ENCODE data around the gene BRD3.

- TF ChIP-seq, protein P1, sequence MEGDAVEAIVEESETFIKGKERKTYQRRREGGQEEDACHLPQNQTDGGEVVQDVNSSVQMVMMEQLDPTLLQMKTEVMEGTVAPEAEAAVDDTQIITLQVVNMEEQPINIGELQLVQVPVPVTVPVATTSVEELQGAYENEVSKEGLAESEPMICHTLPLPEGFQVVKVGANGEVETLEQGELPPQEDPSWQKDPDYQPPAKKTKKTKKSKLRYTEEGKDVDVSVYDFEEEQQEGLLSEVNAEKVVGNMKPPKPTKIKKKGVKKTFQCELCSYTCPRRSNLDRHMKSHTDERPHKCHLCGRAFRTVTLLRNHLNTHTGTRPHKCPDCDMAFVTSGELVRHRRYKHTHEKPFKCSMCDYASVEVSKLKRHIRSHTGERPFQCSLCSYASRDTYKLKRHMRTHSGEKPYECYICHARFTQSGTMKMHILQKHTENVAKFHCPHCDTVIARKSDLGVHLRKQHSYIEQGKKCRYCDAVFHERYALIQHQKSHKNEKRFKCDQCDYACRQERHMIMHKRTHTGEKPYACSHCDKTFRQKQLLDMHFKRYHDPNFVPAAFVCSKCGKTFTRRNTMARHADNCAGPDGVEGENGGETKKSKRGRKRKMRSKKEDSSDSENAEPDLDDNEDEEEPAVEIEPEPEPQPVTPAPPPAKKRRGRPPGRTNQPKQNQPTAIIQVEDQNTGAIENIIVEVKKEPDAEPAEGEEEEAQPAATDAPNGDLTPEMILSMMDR (conservative IDR thresholded peaks at IDR 0.05; ENCODE audit: low read length): no peak
- TF ChIP-seq EZH2phosphoT487 (IDR thresholded peaks at IDR 0.05; ENCODE audit: borderline replicate concordance, low read depth, low read length): no peak
These were observed 36.0 kb downstream of the BRD3 start for GRCh38 chr9:134031783-134032182.
